ENCODE measurements around the gene KMT5C. TPM values are rescaled to one million over a fixed set of nuclear protein-coding genes. Genes with fewer than 3 reads are reported as not detected.

KMT5C gene
- total and polyA plus RNA-seq, 8 donors: 4.3 to 27.4 (median 8.9) TPM

- no peak for TF ChIP-seq CTCF (IDR thresholded peaks at IDR 0.05)
- WGBS, 2 donors: 6 to 7% methylated on average over 26 to 40 of the region's 43 CpGs
- Histone ChIP-seq H3K4me3 (peak within 1 kb of the TSS in 3 of 4 donors; percentile 16 to 43 (median 18)), H3K27ac (no peak within 1 kb of the TSS), H3K27me3 (peaks cover 0 to 5% (median 0%) of the 10 kb centered on the region in 4 donors), H3K36me3 (no peaks in the 10 kb centered on the region), H3K9me3 (no peaks in the 10 kb centered on the region), H3K4me1 (peaks cover 0 to 3% (median 0%) of the 10 kb centered on the region in 3 donors)
- intact Hi-C loops (cut with DNase I): no loop called here
- DNase-seq (no peak), ATAC-seq (no peak), FAIRE-seq (no peak)
These were observed 15.1 kb downstream of the KMT5C start, which contains the start of gene COX6B2 for GRCh38 chr19:55354698-55355212. COX6B2 (minus strand) TSS chr19:55354719; CDS start chr19:55354521, 198 bp downstream.

- no peak for DNase-seq
- TF ChIP-seq CTCF (IDR thresholded peaks at IDR 0.05): no peak
- peaks cover 0 to 3% (median 0%) of the 10 kb centered on the region in 3 donors for H3K4me1 ChIP-seq
- FAIRE-seq: no peak
- WGBS, 2 donors: 22 to 27% methylated on average over 12 of the region's 13 CpGs
- H3K4me3 ChIP-seq: no peak overlapping the region
- H3K27me3 ChIP-seq: peaks cover 0 to 5% (median 0%) of the 10 kb centered on the region in 4 donors
- no peak for ATAC-seq
- intact Hi-C loops (cut with DNase I): no loop called here
- no peaks in the 10 kb centered on the region for H3K36me3 ChIP-seq
- H3K27ac ChIP-seq: no peak overlapping the region
- no peaks in the 10 kb centered on the region for H3K9me3 ChIP-seq
These were observed 15.6 kb downstream of the KMT5C start for GRCh38 chr19:55355213-55355821.

- no peak overlapping the region for H3K4me3 ChIP-seq
- DNase-seq: peak in 1 of 6 donors; percentile 65
- intact Hi-C loops (cut with DNase I): no loop called here
- WGBS, 2 donors: 80 to 90% methylated on average over 16 to 19 of the region's 19 CpGs
- H3K4me1 ChIP-seq: peaks cover 0 to 2% (median 0%) of the 10 kb centered on the region in 3 donors
- peaks cover 0 to 3% (median 0%) of the 10 kb centered on the region in 4 donors for H3K27me3 ChIP-seq
- no peak for ATAC-seq
- H3K9me3 ChIP-seq: no peaks in the 10 kb centered on the region
- FAIRE-seq: no peak
- TF ChIP-seq CTCF (IDR thresholded peaks at IDR 0.05): no peak
- no peak overlapping the region for H3K27ac ChIP-seq
- no peaks in the 10 kb centered on the region for H3K36me3 ChIP-seq
These were observed 18.8 kb downstream of the KMT5C start for GRCh38 chr19:55358493-55358892.

GRCh38 chr19:55358943-55359908 lies 19.6 kb downstream of the KMT5C start:
- H3K4me1 ChIP-seq: no peaks in the 10 kb centered on the region
- intact Hi-C loops (cut with DNase I): no loop called here
- no peak overlapping the region for H3K27ac ChIP-seq
- H3K4me3 ChIP-seq: no peak overlapping the region
- no peak for TF ChIP-seq CTCF (IDR thresholded peaks at IDR 0.05)
- WGBS, 2 donors: 64 to 71% methylated on average over 32 of the region's 32 CpGs
- no peak for FAIRE-seq
- H3K27me3 ChIP-seq: no peaks in the 10 kb centered on the region
- no peaks in the 10 kb centered on the region for H3K9me3 ChIP-seq
- ATAC-seq: peak in 1 of 4 donors; percentile 55
- no peaks in the 10 kb centered on the region for H3K36me3 ChIP-seq
- peak in 1 of 6 donors; percentile 57 for DNase-seq
